SK-N-SH (cell line): Measurements from ENCODE around the gene COPS4.
"Not testable (repeated sequence)": the region's sequence is repeated elsewhere in the genome, so short reads cannot be mapped to it uniquely, and the experiment has no call there.

Experiments used
- EP300 ChIP-seq, 2 experiments: IDR thresholded peaks; 2 replicates each; pipeline versions ENCODE4 v1.4.0 to v1.6.1; 2012; ENCODE audit warnings: borderline replicate concordance in 1 of 2, low read depth in 1 of 2, low read length in 1 of 2
- POLR2AphosphoS5 ChIP-seq: IDR thresholded peaks from 2 replicates; pipeline ENCODE4 v1.6.1; 2012; ENCODE audit warnings: low read depth, low read length
- RCOR1 ChIP-seq: fragments of 150-350 bp; IDR thresholded peaks from 2 replicates; pipeline ENCODE4 v1.6.1; 2017; ENCODE audit warnings: antibody characterized with exemption, low read length
- RXRA ChIP-seq: IDR thresholded peaks from 2 replicates; pipeline ENCODE4 v1.4.0; 2012; ENCODE audit warnings: low read depth, mild to moderate bottlenecking, borderline replicate concordance
- SMC3 ChIP-seq: IDR thresholded peaks from 2 replicates; pipeline ENCODE4 v1.6.1; 2012; ENCODE audit warnings: low read depth, low read length, improper control_type of control experiment
- TCF12 ChIP-seq: IDR thresholded peaks from 2 replicates; pipeline ENCODE4 v1.4.0; 2012
- TEAD4 ChIP-seq: IDR thresholded peaks from 2 replicates; pipeline ENCODE4 v1.4.0; 2012; ENCODE audit warnings: mild to moderate bottlenecking, borderline replicate concordance; ENCODE audit not compliant: insufficient read depth
- YY1 ChIP-seq: IDR thresholded peaks from 2 replicates; pipeline ENCODE4 v1.4.0; 2012; ENCODE audit warnings: low read depth, mild to moderate bottlenecking
- TF ChIP-seq, protein P1 (sequence below): IDR thresholded peaks from 2 replicates; pipeline ENCODE4 v1.6.1; 2012; ENCODE audit warnings: mild to moderate bottlenecking, low read depth, low read length, moderate library complexity
- TF ChIP-seq, protein P2 (sequence below): fragments of 200-600 bp; sonication (generic); IDR thresholded peaks from 2 replicates; pipeline ENCODE4 v1.6.1; 2017; ENCODE audit warnings: antibody characterized with exemption, mild to moderate bottlenecking, moderate library complexity
- TF ChIP-seq, protein P3 (sequence below): fragments of 150-350 bp; IDR thresholded peaks from 2 replicates; pipeline ENCODE4 v1.6.1; 2017; ENCODE audit warnings: antibody characterized with exemption, low read length, low read depth, borderline replicate concordance

DNA sequence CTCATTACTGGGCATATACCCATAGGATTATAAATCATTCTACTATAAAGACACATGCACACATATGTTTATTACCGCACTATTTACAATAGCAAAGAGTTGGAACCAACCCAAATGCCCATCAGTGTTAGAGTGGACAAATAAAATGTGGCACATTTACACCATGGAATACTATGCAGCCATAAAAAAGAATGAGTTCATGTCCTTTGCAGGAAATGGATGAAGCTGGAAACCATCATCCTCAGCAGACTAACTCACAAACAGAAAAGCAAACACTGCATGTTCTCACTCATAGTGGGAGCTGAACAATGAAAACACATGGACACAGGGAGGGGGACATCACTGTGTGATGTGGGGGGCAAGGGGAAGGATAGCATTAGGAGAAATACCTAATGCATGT lies 11.4 kb upstream of the COPS4 start:
- TF ChIP-seq, protein P1, sequence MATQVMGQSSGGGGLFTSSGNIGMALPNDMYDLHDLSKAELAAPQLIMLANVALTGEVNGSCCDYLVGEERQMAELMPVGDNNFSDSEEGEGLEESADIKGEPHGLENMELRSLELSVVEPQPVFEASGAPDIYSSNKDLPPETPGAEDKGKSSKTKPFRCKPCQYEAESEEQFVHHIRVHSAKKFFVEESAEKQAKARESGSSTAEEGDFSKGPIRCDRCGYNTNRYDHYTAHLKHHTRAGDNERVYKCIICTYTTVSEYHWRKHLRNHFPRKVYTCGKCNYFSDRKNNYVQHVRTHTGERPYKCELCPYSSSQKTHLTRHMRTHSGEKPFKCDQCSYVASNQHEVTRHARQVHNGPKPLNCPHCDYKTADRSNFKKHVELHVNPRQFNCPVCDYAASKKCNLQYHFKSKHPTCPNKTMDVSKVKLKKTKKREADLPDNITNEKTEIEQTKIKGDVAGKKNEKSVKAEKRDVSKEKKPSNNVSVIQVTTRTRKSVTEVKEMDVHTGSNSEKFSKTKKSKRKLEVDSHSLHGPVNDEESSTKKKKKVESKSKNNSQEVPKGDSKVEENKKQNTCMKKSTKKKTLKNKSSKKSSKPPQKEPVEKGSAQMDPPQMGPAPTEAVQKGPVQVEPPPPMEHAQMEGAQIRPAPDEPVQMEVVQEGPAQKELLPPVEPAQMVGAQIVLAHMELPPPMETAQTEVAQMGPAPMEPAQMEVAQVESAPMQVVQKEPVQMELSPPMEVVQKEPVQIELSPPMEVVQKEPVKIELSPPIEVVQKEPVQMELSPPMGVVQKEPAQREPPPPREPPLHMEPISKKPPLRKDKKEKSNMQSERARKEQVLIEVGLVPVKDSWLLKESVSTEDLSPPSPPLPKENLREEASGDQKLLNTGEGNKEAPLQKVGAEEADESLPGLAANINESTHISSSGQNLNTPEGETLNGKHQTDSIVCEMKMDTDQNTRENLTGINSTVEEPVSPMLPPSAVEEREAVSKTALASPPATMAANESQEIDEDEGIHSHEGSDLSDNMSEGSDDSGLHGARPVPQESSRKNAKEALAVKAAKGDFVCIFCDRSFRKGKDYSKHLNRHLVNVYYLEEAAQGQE = not testable (repeated sequence)
- TF ChIP-seq, protein P2, sequence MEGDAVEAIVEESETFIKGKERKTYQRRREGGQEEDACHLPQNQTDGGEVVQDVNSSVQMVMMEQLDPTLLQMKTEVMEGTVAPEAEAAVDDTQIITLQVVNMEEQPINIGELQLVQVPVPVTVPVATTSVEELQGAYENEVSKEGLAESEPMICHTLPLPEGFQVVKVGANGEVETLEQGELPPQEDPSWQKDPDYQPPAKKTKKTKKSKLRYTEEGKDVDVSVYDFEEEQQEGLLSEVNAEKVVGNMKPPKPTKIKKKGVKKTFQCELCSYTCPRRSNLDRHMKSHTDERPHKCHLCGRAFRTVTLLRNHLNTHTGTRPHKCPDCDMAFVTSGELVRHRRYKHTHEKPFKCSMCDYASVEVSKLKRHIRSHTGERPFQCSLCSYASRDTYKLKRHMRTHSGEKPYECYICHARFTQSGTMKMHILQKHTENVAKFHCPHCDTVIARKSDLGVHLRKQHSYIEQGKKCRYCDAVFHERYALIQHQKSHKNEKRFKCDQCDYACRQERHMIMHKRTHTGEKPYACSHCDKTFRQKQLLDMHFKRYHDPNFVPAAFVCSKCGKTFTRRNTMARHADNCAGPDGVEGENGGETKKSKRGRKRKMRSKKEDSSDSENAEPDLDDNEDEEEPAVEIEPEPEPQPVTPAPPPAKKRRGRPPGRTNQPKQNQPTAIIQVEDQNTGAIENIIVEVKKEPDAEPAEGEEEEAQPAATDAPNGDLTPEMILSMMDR = not testable (repeated sequence)
- TF ChIP-seq RCOR1; EP300 (IDR thresholded peaks at IDR 0.05; ENCODE audit: borderline replicate concordance in 1 of 2, low read depth in 1 of 2, low read length in 1 of 2); RXRA; POLR2AphosphoS5; YY1; SMC3; TEAD4; TCF12: not testable (repeated sequence)
- TF ChIP-seq, protein P3, sequence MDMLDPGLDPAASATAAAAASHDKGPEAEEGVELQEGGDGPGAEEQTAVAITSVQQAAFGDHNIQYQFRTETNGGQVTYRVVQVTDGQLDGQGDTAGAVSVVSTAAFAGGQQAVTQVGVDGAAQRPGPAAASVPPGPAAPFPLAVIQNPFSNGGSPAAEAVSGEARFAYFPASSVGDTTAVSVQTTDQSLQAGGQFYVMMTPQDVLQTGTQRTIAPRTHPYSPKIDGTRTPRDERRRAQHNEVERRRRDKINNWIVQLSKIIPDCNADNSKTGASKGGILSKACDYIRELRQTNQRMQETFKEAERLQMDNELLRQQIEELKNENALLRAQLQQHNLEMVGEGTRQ = not testable (repeated sequence)
